Fibroblast of skin of right biceps (primary cell): ENCODE data around the gene GMIP.
"Not testable (repeated sequence)": the region's sequence is repeated elsewhere in the genome, so short reads cannot be mapped to it uniquely, and the experiment has no call there.

Experiments
- DNase-seq: peaks from one replicate; pipeline ENCODE4 v3.0.0-alpha.2; 2013

GMIP gene, protein sequence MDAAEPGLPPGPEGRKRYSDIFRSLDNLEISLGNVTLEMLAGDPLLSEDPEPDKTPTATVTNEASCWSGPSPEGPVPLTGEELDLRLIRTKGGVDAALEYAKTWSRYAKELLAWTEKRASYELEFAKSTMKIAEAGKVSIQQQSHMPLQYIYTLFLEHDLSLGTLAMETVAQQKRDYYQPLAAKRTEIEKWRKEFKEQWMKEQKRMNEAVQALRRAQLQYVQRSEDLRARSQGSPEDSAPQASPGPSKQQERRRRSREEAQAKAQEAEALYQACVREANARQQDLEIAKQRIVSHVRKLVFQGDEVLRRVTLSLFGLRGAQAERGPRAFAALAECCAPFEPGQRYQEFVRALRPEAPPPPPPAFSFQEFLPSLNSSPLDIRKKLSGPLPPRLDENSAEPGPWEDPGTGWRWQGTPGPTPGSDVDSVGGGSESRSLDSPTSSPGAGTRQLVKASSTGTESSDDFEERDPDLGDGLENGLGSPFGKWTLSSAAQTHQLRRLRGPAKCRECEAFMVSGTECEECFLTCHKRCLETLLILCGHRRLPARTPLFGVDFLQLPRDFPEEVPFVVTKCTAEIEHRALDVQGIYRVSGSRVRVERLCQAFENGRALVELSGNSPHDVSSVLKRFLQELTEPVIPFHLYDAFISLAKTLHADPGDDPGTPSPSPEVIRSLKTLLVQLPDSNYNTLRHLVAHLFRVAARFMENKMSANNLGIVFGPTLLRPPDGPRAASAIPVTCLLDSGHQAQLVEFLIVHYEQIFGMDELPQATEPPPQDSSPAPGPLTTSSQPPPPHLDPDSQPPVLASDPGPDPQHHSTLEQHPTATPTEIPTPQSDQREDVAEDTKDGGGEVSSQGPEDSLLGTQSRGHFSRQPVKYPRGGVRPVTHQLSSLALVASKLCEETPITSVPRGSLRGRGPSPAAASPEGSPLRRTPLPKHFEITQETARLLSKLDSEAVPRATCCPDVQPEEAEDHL

GRCh38 chr19:19643158-19644053, at the start of gene GMIP:
Gene GMIP, minus strand, starts transcription at chr19:19643657. Its CDS starts 128 bp downstream, at chr19:19643529.
- DNase-seq = peak; percentile 50

GRCh38 chr19:19691683-19692082, 48.2 kb upstream of the GMIP start:
- DNase-seq = no peak

DNA sequence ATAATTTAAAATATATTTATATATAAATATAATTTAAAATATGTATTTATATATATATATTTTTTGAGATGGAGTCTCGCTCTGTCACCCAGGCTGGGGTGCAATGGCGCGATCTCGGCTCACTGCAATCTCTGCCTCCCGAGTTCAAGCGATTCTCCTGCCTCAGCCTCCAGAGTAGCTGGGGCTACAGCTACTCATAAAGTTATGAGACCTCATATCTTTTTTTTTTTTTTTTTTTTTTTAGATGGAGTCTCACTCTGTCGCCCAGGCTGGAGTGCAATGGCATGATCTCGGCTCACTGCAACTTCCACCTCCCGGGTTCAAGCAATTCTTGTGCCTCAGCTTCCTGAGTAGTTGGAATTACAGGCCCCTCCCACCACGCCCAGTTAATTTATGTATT, 45.6 kb upstream of the GMIP start:
- not testable (repeated sequence) for DNase-seq

- DNase-seq = no peak
Observed at GRCh38 chr19:19687090-19687489, 43.6 kb upstream of the GMIP start.

DNA sequence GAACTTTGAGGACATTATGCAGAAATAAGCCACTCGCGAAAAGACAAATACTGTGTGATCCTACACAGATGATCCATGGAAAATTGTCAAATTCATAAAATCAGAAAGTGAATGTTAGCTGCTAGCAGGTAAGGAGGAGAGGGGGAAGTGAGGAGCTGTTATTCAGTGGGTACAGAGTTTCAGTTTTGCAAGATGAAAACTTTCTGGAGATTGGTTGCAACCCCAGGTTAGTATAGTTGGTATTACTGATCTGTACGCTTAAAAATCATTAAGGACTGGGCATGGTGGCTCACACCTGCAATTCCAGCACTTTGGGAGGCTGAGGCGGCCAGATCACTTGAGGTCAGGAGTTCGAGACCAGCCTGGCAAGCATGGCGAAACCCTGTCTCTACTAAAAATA, 43.1 kb upstream of the GMIP start:
- no peak for DNase-seq

GRCh38 chr19:19686119-19686518, 42.7 kb upstream of the GMIP start:
- not testable (repeated sequence) for DNase-seq

GRCh38 chr19:19679176-19680073, 36.0 kb upstream of the GMIP start:
- DNase-seq = no peak

- no peak for DNase-seq
Observed at GRCh38 chr19:19677579-19677978, 34.1 kb upstream of the GMIP start.

GRCh38 chr19:19674315-19674714, 30.9 kb upstream of the GMIP start:
- DNase-seq = no peak

DNA sequence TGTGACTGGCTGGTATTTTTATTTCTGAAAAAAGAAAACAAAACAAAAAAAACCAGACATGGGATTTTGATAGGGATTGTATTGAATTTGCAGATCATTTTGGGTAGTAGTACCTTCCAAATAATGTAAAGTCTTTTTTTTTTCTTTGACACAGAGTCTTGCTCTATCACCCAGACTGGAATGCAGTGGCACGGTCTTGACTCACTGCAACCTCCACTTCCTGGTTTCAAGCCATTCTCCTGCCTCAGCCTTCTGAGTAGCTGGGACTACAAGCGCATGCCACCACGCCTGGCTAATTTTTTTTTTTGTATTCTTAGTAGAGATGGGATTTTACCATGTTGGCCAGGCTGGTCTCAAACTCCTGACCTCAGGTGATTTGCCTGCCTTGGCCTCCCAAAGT, 29.4 kb upstream of the GMIP start:
- no peak for DNase-seq

DNA sequence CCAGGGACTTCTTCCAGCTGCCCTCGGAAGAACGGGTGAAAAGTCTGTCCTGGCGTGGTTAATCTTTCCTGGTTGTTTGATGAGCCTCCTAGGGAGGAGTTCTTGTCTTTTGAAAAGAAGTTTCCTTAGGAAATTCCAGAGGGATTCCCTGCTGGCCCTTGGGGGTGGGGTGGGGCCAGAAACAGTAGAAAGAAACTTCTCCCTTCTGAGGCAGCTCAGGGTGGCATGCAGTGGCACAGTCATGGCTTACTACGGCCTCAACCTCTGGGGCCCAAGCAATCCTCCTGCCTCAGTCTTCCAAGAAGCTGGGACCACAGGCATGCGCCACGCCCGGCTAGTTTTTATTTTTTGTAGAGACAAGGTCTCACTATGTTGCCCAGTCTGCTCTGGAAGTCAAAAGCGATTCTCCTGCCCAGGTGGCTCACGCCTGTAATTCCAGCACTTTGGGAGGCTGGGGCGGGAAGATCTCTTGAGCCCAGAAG, 26.7 kb upstream of the GMIP start:
- DNase-seq = no peak

DNA sequence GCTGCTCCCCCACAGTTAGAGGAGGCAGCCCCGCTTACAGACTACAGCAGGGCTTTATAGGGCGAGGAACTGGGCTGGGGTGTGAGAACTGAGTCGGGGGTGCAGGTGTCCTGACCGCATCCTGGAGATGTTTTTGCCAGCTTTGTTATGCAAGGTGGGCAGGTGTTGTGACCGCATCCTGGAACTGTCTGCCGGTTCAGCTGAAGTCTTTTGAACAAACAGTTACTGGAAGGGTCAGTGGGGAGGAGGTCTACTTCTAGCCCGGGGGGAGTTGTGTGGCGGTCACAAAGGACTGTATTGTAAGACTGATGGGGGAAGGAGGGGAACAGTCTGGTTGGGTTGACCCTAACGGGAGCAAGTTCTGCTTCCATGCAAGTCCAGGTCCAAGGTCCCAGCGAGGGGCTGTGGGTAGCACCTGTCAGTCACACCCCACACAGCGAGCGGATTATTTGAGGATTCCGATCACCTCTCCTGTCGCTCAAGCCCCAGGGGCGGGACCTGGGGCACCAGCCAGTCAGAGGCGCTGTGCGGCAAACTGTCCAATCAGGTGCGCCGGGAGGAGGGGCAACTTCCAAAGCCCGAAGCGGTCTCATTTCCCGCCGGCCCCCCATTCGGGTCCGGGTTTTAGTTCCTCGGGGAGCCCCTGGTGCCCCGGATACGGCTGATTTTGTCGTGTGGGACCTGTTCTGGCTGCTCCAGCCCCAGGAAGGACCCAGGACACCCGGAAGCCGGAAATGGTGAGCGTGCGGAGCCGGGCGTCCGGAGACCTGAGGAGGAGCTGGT, 25.0 kb upstream of the GMIP start, which contains the start of gene ZNF101:
TSS of gene ZNF101 (plus strand) at position 610 of the 783 bp plus-strand sequence. CDS start at position 735, 125 bp downstream.
- peak; percentile 91 for DNase-seq

GRCh38 chr19:19665420-19665948, 22.0 kb upstream of the GMIP start:
- not testable (repeated sequence) for DNase-seq

DNA sequence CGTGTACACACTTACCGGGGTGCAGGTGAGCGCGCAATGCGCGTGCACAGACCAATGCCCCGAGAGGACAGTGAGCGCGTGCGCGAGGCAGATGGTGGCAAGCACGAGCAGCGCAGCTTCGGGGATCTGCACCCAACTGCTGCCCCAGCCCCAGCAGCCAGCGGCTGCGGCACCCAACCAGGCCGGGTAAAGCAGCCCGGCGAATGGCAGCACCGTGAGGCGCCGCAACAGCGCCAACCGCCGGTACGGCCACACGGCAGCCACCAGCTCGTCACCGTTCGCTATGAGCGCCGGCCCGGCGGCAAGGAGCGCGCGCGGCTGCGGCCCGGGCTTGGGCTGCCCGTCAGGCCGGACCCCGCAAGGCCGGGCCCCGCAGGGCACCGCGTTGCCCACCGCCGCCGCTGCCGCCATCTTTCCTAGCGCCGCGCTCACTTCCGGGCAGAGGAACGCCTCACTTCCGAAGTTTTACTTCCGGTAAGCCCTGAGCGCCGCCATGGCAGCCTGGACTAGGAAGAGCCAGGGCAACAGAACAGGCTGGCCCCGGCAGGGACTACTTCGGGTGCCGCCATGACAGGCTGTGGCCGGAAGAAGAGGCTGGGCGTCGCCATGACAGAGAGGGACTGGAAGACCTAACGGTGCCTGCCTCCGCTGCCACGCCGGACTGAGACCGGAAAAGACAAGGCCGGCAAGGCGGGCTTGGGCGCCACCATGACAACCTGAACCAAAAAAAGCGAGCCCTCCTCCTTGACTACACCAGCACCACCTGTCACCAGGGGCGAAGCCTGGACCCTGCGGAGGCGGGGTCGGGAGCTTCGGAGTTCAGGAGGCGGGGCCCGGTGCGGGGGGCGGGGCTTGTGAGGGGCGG, 20.0 kb upstream of the GMIP start, which contains the start of gene ATP13A1:
TSS of gene ATP13A1 (minus strand) at position 421 of the 865 bp plus-strand sequence. CDS start at position 411, 10 bp downstream.
- peak; percentile 97 for DNase-seq

GRCh38 chr19:19662871-19663255, 19.4 kb upstream of the GMIP start:
- no peak for DNase-seq

DNA sequence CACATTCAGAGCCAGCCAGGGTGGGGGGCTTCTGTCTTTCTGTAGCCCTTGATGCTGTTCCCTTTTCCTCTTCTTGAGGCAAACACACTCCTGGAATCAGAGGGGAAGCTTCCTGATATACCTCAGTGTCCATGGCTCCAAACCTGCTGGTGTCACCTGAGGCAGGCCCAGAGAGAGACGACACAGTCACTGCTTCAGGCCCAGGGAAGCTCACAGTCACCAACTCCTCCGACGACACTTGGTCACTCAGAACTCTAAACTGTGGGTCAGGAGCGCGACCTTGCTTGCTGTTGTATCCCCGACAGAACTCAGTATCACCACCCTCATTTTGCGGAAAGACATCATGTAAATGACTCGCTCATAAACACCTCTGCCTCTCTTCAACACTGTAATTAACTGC, 18.9 kb upstream of the GMIP start:
- no peak for DNase-seq

DNA sequence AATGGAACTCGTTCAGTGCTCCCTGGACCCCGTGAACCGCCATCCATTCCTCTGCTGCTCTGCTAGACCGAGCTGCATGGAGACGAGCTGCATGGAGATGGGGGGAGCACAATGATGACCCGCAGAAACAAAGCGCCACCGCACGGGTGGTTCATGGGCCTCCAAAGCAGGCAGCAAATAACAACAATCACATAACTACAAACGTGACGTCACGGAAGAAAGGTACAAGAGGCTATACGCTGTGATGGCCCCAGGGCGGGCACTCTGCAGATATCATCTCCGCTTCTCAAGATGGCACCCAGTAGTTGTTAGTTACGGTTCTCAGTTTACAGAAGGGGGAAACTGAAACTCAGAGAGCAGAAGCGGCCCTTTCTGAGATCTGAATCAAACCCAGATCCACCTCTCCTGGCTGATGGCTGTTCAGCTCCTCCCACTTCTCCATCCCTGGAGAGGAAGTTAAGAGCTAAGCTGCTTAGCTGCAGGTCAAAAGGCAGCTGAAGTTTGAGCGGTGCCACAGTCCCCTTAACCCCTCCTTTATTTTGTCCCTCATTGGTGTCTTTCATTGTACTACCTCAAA, 18.3 kb upstream of the GMIP start:
- DNase-seq = no peak

DNA sequence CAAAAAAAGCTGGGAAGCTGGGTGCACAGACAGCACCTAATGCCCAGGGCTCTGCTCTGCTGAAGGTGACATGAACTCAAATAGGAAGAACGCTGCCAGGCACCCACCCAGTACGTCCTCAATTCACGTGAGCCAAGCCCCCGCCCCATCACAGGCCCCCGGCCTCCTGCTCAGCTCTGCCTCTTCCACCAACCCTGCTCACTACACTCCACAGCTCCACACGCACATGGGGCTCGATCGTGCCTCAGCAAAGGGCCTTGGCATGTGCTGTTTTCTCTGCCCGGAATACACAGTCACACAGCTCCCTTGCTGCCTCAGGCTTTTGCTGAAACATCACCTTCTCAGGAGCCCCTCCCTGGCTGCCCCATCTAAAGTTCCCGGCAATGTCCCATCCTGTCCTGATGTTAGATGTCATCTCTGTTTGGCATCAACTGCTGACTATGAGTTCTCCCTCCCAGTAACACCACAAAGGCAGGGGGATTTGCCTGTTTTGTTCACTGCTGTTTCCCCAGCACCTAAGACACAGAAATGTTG, 17.8 kb upstream of the GMIP start:
- DNase-seq = no peak
